GM10266 (cell line): ENCODE measurements around the gene MIP.

Experiments used
- DNase-seq: peaks from one replicate; pipeline ENCODE4 v3.0.0; 2012; ENCODE audit errors: extremely low spot score
- TF ChIP-seq, protein P1 (sequence below): IDR thresholded peaks from 2 replicates; pipeline ENCODE4 v1.5.1; 2012; ENCODE audit warnings: mild to moderate bottlenecking, low read depth; ENCODE audit not compliant: control insufficient read depth, insufficient read depth; ENCODE audit errors: missing control alignments

The MIP gene

DNA sequence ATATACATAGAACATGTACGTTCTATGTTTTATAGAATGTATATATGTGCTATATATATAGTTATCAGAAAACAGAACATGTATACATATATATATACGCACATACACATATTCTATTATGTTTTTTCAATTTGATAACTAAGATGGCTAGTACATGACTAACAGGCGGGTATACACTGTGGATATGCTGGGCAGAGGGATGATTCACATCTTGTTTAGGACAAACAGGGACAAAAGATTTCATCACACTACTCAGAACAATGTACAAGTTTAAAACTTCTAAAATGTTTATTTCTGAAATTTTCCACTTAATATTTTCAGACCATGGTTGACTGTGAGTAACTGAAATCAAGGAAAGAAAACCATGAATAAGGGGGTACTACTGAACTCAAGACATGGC is 22.6 kb downstream of the MIP start:
- TF ChIP-seq, protein P1, sequence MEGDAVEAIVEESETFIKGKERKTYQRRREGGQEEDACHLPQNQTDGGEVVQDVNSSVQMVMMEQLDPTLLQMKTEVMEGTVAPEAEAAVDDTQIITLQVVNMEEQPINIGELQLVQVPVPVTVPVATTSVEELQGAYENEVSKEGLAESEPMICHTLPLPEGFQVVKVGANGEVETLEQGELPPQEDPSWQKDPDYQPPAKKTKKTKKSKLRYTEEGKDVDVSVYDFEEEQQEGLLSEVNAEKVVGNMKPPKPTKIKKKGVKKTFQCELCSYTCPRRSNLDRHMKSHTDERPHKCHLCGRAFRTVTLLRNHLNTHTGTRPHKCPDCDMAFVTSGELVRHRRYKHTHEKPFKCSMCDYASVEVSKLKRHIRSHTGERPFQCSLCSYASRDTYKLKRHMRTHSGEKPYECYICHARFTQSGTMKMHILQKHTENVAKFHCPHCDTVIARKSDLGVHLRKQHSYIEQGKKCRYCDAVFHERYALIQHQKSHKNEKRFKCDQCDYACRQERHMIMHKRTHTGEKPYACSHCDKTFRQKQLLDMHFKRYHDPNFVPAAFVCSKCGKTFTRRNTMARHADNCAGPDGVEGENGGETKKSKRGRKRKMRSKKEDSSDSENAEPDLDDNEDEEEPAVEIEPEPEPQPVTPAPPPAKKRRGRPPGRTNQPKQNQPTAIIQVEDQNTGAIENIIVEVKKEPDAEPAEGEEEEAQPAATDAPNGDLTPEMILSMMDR, result no peak
- DNase-seq, result no peak

DNA sequence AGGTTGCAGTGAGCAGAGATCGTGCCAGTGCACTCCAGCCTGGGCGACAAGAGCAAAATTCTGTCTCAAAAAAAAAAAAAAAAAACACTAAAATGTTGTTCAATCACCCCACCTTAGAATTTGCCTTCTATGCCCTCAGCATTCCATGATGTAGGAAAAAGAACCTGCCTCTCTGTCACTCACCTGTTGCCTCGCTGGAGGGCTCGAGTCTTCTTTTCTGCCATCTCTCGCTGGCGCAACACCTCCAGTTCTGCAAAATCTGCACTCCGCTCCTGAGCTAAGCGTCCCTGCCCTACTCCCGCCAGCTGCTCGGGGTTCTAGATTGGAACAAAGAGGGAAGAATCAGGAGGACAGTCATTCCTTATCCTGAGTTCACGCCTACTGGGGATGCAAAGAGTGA is 23.2 kb downstream of the MIP start:
- no peak for DNase-seq
- TF ChIP-seq, protein P1, result no peak

DNA sequence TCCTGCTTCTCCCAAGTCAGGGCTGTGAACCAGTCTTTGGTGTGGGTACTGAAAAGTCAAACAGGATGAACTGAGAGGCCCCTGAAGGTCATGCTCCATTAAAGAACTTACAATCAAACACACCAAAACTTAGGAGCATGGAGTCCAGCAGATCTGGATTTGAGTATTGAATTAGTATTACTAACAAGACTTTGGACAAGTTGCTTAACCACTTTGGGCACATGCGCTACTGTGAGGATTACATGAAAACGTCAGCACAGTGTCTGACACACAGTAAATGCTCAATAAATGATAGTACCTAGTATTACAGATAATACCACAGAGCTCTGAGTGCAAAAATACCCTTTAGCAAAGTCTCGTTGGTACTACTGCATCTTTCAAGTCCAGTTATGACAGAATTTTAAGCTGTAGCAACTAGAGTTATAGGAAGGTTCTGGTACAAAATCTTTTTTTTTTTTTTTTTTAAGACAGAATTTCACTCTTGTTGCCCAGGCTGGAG is 28.5 kb downstream of the MIP start:
- no peak for DNase-seq
- TF ChIP-seq, protein P1, result no peak

DNA sequence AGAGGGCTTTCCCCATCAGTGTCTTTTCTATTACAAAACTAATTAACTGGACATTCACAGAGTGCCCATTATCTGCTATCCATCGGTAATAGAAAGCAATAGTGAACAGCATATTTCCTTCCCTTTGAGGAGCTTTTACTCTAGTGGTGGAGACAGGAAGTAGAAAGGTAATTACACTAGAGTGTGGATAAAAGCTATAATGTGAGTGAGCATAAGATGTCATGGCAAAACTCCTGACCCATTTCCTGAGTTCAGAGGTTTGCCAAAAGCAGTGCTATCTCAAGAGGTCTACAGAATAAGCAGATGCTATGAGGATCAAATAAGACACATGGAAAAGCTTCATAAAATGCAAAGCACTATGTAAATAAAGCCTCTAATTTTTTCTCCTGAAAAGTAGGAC is 29.3 kb downstream of the MIP start:
- DNase-seq, result no peak
- TF ChIP-seq, protein P1, result no peak

DNA sequence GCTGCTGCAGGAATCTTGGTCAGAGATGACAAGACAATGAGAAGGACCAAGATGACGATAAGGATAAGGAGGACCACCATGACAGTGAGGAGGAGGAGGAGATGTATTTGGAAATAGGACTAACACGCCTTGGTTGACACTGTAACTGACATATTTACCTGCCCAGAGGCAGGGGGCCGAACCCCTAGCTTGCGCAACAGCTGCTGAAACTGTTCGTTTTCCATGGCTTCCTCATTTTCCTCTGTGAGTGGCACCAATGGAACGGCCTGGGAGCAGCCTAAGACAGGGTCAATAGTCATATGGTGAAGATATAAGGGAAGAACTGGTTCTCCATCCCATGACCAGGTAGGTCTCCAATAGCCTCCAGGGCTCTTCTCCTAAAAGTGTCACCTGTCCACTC is 34.0 kb downstream of the MIP start:
- DNase-seq, result no peak
- TF ChIP-seq, protein P1, result no peak

DNA sequence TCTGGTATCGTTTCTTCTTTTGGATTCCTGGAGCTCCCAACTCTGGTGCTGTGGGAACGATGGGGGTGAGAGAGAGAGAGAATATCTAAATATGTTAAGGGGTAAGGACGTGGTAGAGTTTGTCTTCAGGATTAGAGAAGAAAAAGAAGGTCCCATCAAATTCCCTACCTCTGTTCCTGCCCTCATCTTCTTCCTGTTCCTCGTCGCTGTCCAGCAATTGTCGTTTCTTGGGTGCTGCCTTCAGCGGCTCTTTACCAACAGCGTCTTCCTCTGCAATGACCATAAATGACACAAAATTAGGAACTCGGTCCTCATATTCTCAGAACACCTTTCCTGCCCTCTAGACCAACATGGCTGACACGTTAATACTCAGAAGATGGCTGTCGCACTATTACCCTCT is 36.7 kb downstream of the MIP start:
- TF ChIP-seq, protein P1, result no peak
- no peak for DNase-seq

DNA sequence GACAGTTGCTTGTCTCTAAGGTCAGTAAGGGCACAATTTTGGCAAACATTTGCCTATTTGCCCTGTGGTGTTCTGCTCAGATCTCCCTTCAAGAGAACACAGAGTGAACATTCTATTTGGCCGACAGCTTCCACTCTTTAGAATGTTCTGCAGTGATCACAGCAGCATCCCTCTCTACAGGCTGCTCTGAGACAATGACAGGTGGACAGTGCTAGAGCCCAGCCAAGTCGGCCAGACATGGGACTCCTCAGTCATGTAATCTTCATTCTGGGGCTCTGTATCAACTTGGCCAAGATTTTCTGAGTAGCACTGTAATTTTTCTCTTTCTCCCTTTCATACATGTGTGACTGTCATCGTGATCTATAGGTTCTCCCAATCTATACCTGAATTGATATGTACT is 40.1 kb downstream of the MIP start:
- no peak for DNase-seq
- TF ChIP-seq, protein P1, result no peak
